GM12878 (cell line): ENCODE data around the gene RRN3. TPM values are rescaled to one million over a fixed set of nuclear protein-coding genes. Genes with fewer than 3 reads are reported as not detected.
"Not testable (repeated sequence)": the region's sequence is repeated elsewhere in the genome, so short reads cannot be mapped to it uniquely, and the experiment has no call there.

Source experiments
- ATAC-seq: fragments of 200-7000 bp; cut with Tn5 transposase; 3 replicates; pipeline ENCODE4 v1.9.1; 2020; ENCODE audit warnings: mild to moderate bottlenecking, moderate library complexity
- BruUV-seq: library from RNA; stranded (reverse); fragments of 400-500 nt; replicated peaks from 2 replicates; lab custom pipeline; 2021; lab: Mats Ljungman, UMichigan
- CTCF ChIA-PET: fragments of 300-600 bp; sonication (Branson Sonifier 250); formaldehyde crosslinking; extraction: SDS; loops from one replicate; lab custom pipeline; 2021; ENCODE audit warnings: inconsistent platforms; lab: Yijun Ruan, JAX
- POLR2A ChIA-PET: fragments of 350-600 bp; formaldehyde crosslinking; extraction: SDS; loops from one replicate; lab custom pipeline; 2021; ENCODE audit warnings: inconsistent platforms; lab: Charles Lee
- RAD21 ChIA-PET: fragments of 300-600 bp; sonication (Branson Sonifier 250); formaldehyde crosslinking; loops from one replicate; lab custom pipeline; 2023; ENCODE audit warnings: antibody characterized with exemption; ENCODE audit not compliant: unreplicated experiment; lab: Charles Lee
- SMC1A ChIA-PET: fragments of 300-600 bp; sonication (Branson Sonifier 250); formaldehyde crosslinking; loops from one replicate; lab custom pipeline; 2023; ENCODE audit not compliant: unreplicated experiment, uncharacterized antibody; lab: Charles Lee
- DNase-seq: peaks from one replicate; pipeline ENCODE4 v3.0.0-alpha.2; 2011; ENCODE audit warnings: low read depth, low spot score
- FAIRE-seq: peaks from 3 replicates; lab custom pipeline; 2011; peaks lifted over from hg19 to GRCh38; lab: Jason Lieb, UNC
- H2AFZ ChIP-seq: 2 replicates; pipeline ENCODE4 v1.6.0; 2011; ENCODE audit warnings: low read depth, low read length, control low read depth; ENCODE audit not compliant: control insufficient read depth
- H3K27ac ChIP-seq: 2 replicates; pipeline ENCODE4 v1.5.1; 2011; ENCODE audit warnings: control low read depth; ENCODE audit not compliant: control insufficient read depth, insufficient read depth
- H3K27me3 ChIP-seq, 2 experiments: replicated peaks in 1 of 2; 2 replicates each; pipeline versions ENCODE4 v1.6.0 to v1.6.1; 2011; ENCODE audit warnings: low read length in 1 of 2; ENCODE audit not compliant: control insufficient read depth in 2 of 2, insufficient read depth in 2 of 2
- H3K36me3 ChIP-seq, 2 experiments: 2 replicates each; pipeline ENCODE4 v1.5.1; 2011; ENCODE audit warnings: low read length in 1 of 2; ENCODE audit not compliant: control insufficient read depth in 2 of 2, insufficient read depth in 2 of 2
- H3K4me1 ChIP-seq: 2 replicates; pipeline ENCODE4 v1.6.1; 2011; ENCODE audit warnings: mild to moderate bottlenecking, low read length, moderate library complexity, mixed read lengths; ENCODE audit not compliant: control insufficient read depth, insufficient read depth
- H3K4me2 ChIP-seq: 2 replicates; pipeline ENCODE4 v1.6.0; 2011; ENCODE audit warnings: control low read depth; ENCODE audit not compliant: control insufficient read depth, insufficient read depth
- H3K4me3 ChIP-seq: fragments of 200-600 bp; sonication (generic); 2 replicates; pipeline ENCODE4 v1.5.1; 2016
- H3K79me2 ChIP-seq: 2 replicates; pipeline ENCODE4 v1.6.0; 2011; ENCODE audit warnings: low read length; ENCODE audit not compliant: control insufficient read depth, insufficient read depth
- H3K9ac ChIP-seq: 2 replicates; pipeline ENCODE4 v1.8.0; 2011; ENCODE audit warnings: low read length, control low read depth, mixed read lengths; ENCODE audit not compliant: control insufficient read depth, insufficient read depth
- H3K9me3 ChIP-seq: replicated peaks from 3 replicates; pipeline ENCODE4 v1.5.1; 2011; ENCODE audit warnings: mild to moderate bottlenecking, low read length; ENCODE audit not compliant: control insufficient read depth, insufficient read depth
- H4K20me1 ChIP-seq: 2 replicates; pipeline ENCODE4 v1.6.0; 2011; ENCODE audit not compliant: control insufficient read depth, insufficient read depth
- WGBS: methylation state at CpG from one replicate; pipeline ENCODE4 v1.1.6; 2016; ENCODE audit warnings: low lambda C conversion rate; ENCODE audit not compliant: insufficient replicate concordance, insufficient coverage; ENCODE audit errors: missing lambda C conversion rate; 5-methylcytosine and 5-hydroxymethylcytosine counted together
- in situ Hi-C: fragments of 300-500 bp; cut with MboI; formaldehyde crosslinking; loops from 9 replicates; pipeline ENCODE4 v1.14.3; 2018; ENCODE audit warnings: mixed read lengths
- intact Hi-C: fragments of 100-400 bp; cut with micrococcal nuclease; formaldehyde crosslinking; loops from one replicate; pipeline ENCODE4 v1.14.2; 2022; ENCODE audit not compliant: unreplicated experiment
- polyA plus RNA-seq, 11 experiments: library from polyadenylated mRNA; depleted of rRNA in 4 of 11; unstranded in 6 of 11; stranded (reverse) in 5 of 11; fragments of >200 nt; fragmentation: Nextera tagmentation in 4 of 11; fragmentation: Illumina TruSeq in 1 of 11; extraction: Ambion mirVana in 4 of 11; extraction: Trizol in 1 of 11; gene quantifications; 1 replicate in 1 of 11; 2 replicates in 10 of 11; pipeline versions ENCODE4 v1.2.1 to v1.2.3, GENCODE V29; 2011 to 2016; ENCODE audit warnings: inconsistent platforms in 2 of 11, missing spikeins in 2 of 11, low read depth in 1 of 11
- total RNA-seq, 4 experiments: library from RNA; depleted of rRNA in 3 of 4; stranded (reverse); fragments of >200 nt in 3 of 4; fragmentation: Illumina TruSeq in 1 of 4; extraction: Trizol in 1 of 4; gene quantifications; 2 replicates each; pipeline versions ENCODE4 v1.2.1 to v1.2.3, GENCODE V29; 2013 to 2021

The RRN3 gene
- total and polyA plus RNA-seq, 10 of the 15 experiments (the other 5 are each of a cell fraction or from before 2014, with no cell fraction given), result 21.9 to 55.5 (median 33.2) TPM

DNA sequence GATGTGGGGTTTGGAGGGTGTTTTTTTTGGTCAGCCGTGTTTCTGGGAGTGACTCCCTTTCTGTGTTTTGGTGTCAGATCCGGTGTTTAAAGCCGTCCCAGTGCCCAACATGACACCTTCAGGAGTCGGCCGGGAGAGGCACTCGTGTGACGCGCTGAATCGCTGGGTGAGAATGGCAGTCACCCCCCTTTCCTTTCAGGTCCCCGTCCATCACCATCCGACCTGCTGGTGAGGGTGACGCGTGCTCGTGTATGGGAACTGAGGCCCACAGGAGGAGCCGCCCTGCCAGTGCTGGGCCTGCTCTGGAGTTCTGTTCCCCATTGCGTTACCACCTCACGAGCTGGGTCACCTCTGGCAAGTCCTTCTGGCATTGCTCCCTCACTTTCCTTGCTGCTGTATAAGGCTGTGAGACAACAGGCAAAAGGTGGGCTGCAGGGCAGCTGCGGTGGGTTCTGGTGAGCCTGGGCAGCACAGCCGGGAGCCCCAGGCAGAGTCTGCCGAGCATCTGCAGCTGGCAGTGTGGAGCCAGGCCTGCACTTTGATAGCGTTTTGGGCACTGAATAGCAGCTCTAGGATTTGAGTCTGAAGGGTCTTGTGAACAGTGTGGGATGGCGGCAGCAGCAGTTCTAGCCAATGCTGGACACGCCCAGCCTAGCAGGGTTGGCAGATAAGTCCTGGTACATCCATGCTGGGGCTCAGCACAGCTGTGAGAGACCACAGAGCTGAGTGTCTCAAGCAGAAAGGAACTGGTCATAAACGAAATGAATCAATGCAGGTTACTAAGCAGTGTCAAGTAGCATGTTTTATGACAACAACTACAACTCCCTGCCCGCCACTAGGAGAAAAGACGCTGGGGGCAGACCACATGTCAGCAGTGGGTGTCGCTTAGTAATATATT, 65.0 kb downstream of the RRN3 start:
- DNase-seq, POLR2A ChIA-PET, in situ Hi-C loops, H3K79me2 ChIP-seq, H3K27ac ChIP-seq, H3K27me3 ChIP-seq, H4K20me1 ChIP-seq, BruUV-seq, SMC1A ChIA-PET, H2AFZ ChIP-seq, FAIRE-seq, H3K4me2 ChIP-seq, RAD21 ChIA-PET, H3K4me3 ChIP-seq, H3K4me1 ChIP-seq, ATAC-seq, H3K9ac ChIP-seq, CTCF ChIA-PET, H3K9me3 ChIP-seq, intact Hi-C loops: not testable (repeated sequence)
- H3K36me3 ChIP-seq, result peaks cover 15 to 20% of the 10 kb centered on the region in 2 experiments
- 93% methylated on average over 27 of the region's 27 CpGs for WGBS

DNA sequence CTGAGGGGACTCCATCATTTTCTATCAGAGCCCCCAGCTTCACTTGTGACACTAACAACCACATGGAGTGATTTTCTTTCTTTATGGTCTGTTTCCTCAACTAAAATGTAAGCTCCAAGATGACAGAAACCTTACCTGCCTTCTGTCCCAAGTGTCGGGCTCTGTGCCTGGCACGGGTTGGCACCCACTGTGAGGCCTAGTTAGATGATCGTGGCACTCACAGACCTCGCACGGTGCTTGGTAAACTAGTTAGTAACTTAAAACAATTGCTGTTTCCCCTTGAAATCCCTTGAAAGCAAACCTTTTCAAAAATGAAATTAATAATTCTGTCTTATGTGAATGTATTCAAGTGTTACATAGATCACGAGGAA, 65.7 kb downstream of the RRN3 start:
- DNase-seq, H3K79me2 ChIP-seq, FAIRE-seq, SMC1A ChIA-PET, in situ Hi-C loops, intact Hi-C loops, H3K4me1 ChIP-seq, POLR2A ChIA-PET, RAD21 ChIA-PET, H3K27ac ChIP-seq, H3K27me3 ChIP-seq, ATAC-seq, H3K4me3 ChIP-seq, H3K9ac ChIP-seq, H3K9me3 ChIP-seq, H2AFZ ChIP-seq, H4K20me1 ChIP-seq, H3K4me2 ChIP-seq, CTCF ChIA-PET: not testable (repeated sequence)
- WGBS, result 97% methylated on average over 6 of the region's 6 CpGs
- H3K36me3 ChIP-seq, result peaks cover 11 to 18% of the 10 kb centered on the region in 2 experiments
- BruUV-seq, result TSS peak; percentile 45

DNA sequence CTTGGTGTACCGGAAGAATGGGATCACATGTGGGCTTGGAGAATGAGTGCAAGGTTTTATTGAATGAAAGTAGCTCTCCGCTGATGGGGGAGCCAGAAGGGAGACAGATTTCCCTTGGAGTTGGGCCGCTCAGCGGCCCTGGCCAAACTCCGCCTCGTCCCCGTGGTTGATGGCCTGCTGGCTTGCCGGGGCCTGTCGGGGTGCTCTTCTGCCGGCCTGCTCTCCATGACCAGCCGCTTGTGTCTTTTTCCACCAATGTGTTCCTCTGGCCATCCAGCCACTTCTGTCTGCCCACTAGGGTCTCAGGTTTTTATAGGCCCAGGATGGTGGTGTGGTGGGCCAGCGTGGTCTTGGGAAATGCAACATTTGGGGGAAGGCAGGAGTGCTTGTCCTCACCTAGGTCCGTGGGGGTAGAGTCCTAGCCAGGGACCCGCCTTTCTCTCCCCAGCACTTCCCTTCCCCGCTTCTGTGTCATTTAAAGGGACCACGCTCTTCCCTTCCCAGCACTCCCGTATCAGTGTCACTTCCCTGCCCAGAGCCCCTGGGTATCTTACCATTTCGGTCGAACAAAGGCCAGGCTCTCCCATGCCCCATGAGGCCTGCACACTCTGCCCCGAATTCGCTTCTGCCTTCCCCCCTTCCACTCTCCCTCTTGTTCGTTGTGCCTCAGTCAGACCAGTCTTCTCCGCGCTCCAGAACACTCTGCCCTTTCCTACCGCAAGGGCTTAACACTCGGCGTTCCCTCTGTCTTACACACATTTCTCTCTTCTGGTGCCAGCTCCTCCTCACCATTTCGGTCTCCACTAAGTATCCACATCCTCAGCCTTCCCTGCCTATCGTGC, 66.3 kb downstream of the RRN3 start:
- BruUV-seq, FAIRE-seq, RAD21 ChIA-PET, H3K9ac ChIP-seq, H3K4me2 ChIP-seq, H3K27ac ChIP-seq, H3K27me3 ChIP-seq, POLR2A ChIA-PET, CTCF ChIA-PET, H3K4me3 ChIP-seq, ATAC-seq, H3K79me2 ChIP-seq, H3K9me3 ChIP-seq, DNase-seq, H3K4me1 ChIP-seq, H2AFZ ChIP-seq, H4K20me1 ChIP-seq, in situ Hi-C loops, SMC1A ChIA-PET, intact Hi-C loops: not testable (repeated sequence)
- H3K36me3 ChIP-seq, result peaks cover 14 to 16% of the 10 kb centered on the region in 2 experiments
- 94% methylated on average over 29 of the region's 29 CpGs for WGBS
